ENCODE data around the gene CRYGN.
A peak's percentile ranks its signal among the peaks of the same experiment; 100 is the strongest.

Gene CRYGN

GRCh38 chr7:151459726-151460473 lies 20.0 kb upstream of the CRYGN start:
- DNase-seq: no peak

- no peak for DNase-seq
Observed at GRCh38 chr7:151457534-151457933, 17.6 kb upstream of the CRYGN start.

GRCh38 chr7:151456782-151457181 lies 16.8 kb upstream of the CRYGN start:
- no peak for DNase-seq

GRCh38 chr7:151456276-151456675 lies 16.3 kb upstream of the CRYGN start:
- DNase-seq: no peak

GRCh38 chr7:151455690-151456089 lies 15.7 kb upstream of the CRYGN start:
- DNase-seq: no peak

GRCh38 chr7:151454932-151455530 lies 15.1 kb upstream of the CRYGN start:
- no peak for DNase-seq

- no peak for DNase-seq
Observed at GRCh38 chr7:151454305-151454704, 14.4 kb upstream of the CRYGN start.

- no peak for DNase-seq
Observed at GRCh38 chr7:151453326-151453791, 13.4 kb upstream of the CRYGN start.

GRCh38 chr7:151452680-151453325 lies 12.9 kb upstream of the CRYGN start:
- DNase-seq: no peak

- DNase-seq: no peak
Observed at GRCh38 chr7:151451626-151452571, 12.0 kb upstream of the CRYGN start.

GRCh38 chr7:151451156-151451555 lies 11.2 kb upstream of the CRYGN start:
- no peak for DNase-seq

- no peak for DNase-seq
Observed at GRCh38 chr7:151449990-151450389, 10.0 kb upstream of the CRYGN start.

- DNase-seq: peak; percentile 75
Observed at GRCh38 chr7:151448261-151449252, 8.6 kb upstream of the CRYGN start.

- DNase-seq: no peak
Observed at GRCh38 chr7:151447901-151448260, 7.9 kb upstream of the CRYGN start.

GRCh38 chr7:151447312-151447711 lies 7.4 kb upstream of the CRYGN start:
- no peak for DNase-seq

GRCh38 chr7:151446412-151446811 lies 6.5 kb upstream of the CRYGN start:
- no peak for DNase-seq

- DNase-seq: no peak
Observed at GRCh38 chr7:151444632-151445031, 4.7 kb upstream of the CRYGN start.

GRCh38 chr7:151442776-151443496 lies 3.0 kb upstream of the CRYGN start:
- no peak for DNase-seq

GRCh38 chr7:151440799-151441445 lies 981 bp upstream of the CRYGN start:
- DNase-seq: no peak

GRCh38 chr7:151438864-151439601 lies 908 bp downstream of the CRYGN start:
- DNase-seq: no peak
